Right forelimb (tissue), 1 donor: ENCODE measurements around the gene HNRNPM.
"Not testable (repeated sequence)": the region's sequence is repeated elsewhere in the genome, so short reads cannot be mapped to it uniquely, and the experiment has no call there.

Experiments used
- DNase-seq: peaks from one replicate; pipeline ENCODE4 v3.0.0-alpha.2; 2018

Gene HNRNPM, protein sequence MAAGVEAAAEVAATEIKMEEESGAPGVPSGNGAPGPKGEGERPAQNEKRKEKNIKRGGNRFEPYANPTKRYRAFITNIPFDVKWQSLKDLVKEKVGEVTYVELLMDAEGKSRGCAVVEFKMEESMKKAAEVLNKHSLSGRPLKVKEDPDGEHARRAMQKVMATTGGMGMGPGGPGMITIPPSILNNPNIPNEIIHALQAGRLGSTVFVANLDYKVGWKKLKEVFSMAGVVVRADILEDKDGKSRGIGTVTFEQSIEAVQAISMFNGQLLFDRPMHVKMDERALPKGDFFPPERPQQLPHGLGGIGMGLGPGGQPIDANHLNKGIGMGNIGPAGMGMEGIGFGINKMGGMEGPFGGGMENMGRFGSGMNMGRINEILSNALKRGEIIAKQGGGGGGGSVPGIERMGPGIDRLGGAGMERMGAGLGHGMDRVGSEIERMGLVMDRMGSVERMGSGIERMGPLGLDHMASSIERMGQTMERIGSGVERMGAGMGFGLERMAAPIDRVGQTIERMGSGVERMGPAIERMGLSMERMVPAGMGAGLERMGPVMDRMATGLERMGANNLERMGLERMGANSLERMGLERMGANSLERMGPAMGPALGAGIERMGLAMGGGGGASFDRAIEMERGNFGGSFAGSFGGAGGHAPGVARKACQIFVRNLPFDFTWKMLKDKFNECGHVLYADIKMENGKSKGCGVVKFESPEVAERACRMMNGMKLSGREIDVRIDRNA

DNA sequence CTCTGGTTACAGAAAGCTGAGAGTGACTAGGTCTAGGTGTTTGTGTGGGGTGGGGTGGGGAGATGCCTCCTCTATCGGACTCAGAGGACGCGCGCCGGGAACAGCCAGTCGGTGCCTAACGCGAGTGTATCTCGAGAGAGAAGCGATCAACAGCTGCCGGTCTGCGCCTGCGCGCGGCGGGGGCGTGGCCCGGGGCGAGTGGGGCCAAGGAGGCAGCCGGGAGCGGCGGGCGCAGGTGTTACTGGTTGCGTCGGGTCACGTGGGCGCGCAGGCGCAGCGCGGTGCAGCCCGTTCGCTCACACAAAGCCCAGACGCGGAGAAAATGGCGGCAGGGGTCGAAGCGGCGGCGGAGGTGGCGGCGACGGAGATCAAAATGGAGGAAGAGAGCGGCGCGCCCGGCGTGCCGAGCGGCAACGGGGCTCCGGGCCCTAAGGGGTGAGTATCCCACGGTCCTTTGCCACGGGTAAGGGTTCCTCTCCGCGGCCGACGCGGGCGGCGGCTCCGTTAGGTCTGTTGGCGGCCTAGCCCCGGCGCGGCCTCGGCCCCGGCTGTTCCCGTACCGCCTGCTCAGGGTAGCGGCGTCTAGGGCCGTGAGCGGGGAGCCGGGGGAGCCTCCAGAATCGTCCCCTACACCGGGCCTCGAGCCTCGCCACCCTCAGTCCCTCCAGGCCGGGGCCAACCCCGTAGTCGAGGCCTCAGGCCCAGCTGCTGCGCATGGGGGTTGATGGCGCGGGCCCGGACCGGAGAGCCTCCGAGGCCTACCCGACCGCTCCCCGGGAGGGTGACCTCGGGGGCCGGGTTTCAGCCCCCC is at the start of gene HNRNPM:
TSS of gene HNRNPM (plus strand) at position 299 of the 811 bp plus-strand sequence. CDS start at position 323, 24 bp downstream.
- peak; percentile 100 for DNase-seq

GRCh38 chr19:8395621-8396082 is 49.1 kb upstream of the HNRNPM start:
- no peak for DNase-seq

DNA sequence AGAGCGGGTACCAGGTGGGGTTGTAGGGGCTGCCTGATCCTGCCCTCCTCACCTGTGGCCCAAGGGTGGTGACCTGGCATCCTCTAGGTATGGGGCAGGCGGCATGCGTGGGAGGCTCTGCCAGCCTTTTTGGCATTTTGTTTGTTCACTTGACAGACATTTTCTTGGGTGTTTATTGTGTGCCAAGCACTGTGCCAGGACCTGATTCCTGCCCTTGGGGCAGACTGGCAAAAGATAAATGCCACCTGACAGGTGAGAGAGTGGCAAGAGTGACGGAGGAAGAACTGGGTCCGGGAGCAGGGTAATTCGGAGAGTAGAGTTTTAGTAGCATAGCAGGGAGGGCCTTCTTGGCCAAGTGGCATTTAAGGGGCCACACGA is 48.6 kb upstream of the HNRNPM start:
- DNase-seq: no peak

GRCh38 chr19:8396563-8397203 is 48.1 kb upstream of the HNRNPM start:
- peak; percentile 65 for DNase-seq

DNA sequence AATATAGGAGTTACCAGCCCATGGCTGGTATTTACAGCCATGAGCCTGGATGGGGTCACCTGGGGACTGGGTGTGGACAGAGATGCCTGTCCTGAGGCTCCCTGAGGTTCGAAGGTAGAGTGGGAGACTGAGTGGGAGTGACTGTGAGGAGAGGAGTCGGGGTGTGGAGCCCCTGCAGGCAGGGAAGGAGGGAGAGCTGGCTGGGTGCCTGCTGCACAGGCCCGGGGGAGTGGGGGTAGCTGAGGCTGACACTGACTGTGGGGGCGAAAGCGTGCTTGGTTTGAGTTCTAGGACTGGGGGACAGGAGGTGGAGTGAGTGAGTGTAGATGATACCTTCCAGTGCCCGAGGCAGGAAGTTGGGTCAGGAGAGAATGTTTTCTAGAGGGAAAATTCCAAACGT is 47.5 kb upstream of the HNRNPM start:
- no peak for DNase-seq

DNA sequence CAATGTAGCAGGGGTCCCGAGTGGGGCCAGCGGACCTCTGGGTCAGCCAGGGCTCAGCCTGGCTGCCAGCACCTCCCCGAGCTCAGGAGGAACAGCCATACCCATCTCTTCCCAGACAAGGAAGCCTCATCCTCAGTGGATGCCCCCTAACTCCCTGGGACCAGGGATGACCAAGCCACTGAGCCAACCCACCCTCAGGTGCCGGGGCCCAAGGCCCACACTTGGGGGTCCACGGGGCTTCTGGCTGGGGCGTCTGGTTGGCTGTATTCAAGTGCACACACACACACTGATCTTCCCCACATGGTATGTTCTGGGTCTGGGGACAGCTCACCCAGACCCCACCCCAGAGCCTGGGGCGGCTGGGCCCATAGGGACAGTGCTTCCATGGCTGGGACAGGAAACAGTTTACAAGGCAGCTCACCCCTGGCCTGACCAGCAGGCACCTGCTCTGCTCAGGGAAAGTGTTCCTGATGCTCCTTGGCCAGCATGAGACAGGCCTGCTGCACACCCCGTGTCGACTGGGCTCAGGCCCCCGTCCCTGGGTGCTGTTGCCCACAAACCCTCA is 46.9 kb upstream of the HNRNPM start:
- DNase-seq: no peak

DNA sequence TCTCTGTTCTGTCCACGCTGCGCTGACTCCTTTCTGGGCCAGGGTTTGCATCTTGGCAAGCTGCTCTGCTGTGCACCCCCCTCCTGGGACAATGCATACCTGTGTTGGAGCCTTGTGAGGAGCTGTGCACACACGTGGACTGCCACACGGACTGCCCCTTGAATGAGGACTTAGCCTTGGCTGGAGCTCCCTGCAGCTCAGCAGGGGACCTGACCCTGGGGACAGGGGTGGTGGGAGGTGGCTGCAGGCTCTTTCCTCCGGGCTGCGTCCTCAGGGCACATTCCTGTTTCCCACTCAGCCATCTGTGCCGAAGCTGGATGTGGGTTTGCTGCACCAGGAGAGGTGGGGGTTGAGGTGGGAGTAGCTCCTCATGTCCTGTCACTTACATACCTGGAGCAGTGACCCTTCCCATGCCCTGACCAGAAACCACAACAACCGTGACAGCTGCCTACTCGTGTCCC is 46.4 kb upstream of the HNRNPM start:
- DNase-seq: no peak

- no peak for DNase-seq
These were observed 45.0 kb upstream of the HNRNPM start for GRCh38 chr19:8399681-8400188.

- DNase-seq: no peak
These were observed 42.8 kb upstream of the HNRNPM start for GRCh38 chr19:8401981-8402411.

GRCh38 chr19:8403098-8403819 is 41.5 kb upstream of the HNRNPM start:
- DNase-seq: no peak

DNA sequence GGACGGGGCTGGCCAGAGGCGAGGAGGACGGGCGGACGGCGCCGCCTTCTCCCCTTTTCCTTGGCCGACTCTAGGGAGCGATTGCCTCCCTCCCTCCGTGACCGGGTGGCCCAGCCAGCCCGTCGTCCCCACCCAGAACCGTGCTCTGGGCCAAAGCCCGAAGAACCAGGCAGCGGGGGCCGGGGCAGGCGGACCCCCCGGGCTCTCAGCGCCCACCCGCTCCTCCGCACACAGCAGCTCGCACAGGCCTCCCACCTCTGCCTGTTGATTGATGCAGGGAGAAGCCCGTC is 41.0 kb upstream of the HNRNPM start:
- no peak for DNase-seq

DNA sequence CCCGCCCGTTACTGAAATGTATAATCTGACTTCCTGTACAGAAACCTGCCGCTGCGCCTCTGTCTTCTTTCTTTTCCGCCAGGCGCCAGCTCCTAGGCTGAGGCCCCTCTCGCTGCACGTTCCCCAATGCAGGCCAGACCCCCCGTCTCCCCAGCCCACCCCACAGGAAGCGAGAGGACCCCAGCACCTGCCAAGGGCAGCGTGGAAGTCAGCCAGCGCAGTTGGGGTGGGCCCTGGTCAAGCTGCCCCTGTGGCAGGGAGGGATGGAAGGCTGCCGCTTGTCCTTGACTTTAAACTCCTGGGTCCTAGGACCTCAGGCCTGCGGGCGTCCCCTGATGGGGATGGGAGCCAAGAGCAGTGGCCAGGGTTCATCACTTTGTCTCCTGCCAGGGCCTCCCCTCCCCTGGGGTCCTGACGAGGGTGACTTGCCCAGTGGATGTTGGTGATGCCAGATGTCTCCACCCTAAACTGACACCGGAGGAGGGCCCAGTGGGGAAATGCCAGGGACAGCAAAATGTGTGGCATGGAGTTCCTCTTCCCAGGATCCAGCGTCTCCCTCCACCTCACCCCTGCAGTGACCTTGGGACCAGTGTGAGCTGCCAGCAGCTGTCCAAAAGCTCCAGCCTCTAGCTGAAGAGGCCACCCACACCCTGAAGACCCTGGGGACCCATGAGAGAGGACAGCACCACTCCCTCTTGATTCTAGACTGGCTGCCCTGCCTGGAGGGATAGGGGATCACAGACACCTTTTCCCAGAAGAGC is 40.2 kb upstream of the HNRNPM start:
- no peak for DNase-seq

DNA sequence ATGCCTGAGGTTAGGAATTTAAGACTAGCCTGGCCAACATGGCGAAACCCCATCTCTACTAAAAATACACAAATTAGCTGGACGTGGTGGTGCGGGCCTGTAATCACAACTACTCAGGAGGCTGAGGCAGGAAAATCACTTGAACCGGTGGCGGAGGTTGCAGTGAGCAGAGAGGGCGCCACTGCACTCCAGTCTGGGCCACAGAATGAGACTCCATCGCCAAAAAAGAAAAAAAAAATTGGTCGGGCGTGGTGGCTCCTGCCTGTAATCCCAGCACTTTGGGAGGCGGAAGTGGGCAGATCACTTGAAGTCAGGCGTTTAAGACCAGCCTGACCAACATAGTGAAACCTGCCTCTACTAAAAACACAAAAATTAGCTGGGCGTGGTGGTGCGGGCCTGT is 34.1 kb upstream of the HNRNPM start:
- not testable (repeated sequence) for DNase-seq

- peak; percentile 99 for DNase-seq
These were observed 31.8 kb upstream of the HNRNPM start, which contains the start of gene MARCHF2 for GRCh38 chr19:8412783-8413628. TSS of gene MARCHF2 (plus strand) at chr19:8413305. CDS start at chr19:8421841, 8,536 bp downstream.

GRCh38 chr19:8413629-8413995 is 31.2 kb upstream of the HNRNPM start:
- no peak for DNase-seq

DNA sequence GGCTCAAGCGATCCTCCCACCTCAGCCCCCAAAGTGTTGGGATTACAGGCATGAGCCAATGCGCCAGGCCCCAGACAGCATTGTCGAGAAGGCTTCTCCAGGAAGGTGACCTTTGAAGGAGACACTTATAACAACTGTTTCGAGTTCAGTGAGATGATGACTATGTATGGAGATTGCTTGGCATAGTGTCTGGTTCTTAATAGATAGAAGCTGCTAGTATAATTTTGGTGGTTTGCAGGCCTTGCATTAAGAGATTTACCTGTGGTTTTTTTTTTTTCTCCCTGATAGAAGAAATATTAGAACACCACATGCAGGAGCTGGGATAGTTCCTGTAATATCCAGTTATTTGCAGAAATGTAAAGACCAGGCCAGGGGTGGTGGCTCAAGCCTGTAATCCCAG is 28.0 kb upstream of the HNRNPM start:
- no peak for DNase-seq

- no peak for DNase-seq
These were observed 23.0 kb upstream of the HNRNPM start for GRCh38 chr19:8421484-8422461.

DNA sequence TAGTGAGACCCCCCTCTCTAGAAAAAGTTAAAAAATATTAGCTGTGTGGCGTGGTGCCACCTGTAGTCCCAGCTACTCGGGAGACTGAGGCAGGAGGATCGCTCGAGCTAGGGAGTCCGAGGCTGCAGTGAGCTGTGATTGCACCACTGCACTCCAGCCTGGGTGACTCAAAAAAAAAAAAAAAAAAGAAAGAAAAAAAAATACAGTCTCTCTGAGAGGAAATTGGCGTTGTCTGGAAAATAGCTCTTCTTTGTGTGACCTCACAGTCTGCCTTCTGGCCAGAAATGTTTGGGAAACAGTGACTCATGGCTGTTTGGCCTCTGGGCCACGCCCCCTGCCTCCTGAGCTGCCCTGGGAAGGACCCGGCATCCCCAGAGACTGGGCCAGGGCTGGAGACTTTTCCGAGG is 21.0 kb upstream of the HNRNPM start:
- peak; percentile 89 for DNase-seq
